ENCODE data around the gene IL17RC.

- TF ChIP-seq CTCF (conservative IDR thresholded peaks at IDR 0.05; ENCODE audit: low read depth in 2 of 2) (no peak), CREB1 (CRISPR knock-in tag; IDR thresholded peaks at IDR 0.05; ENCODE audit: low read depth) (no peak), REST (IDR thresholded peaks at IDR 0.05; ENCODE audit: unreplicated experiment) (no peak), JUNB (IDR thresholded peaks at IDR 0.05; ENCODE audit: unreplicated experiment) (no peak)
Observed at GRCh38 chr3:9955611-9956352, 38.9 kb downstream of the IL17RC start.
